Gastroesophageal sphincter (tissue), 4 donors: ENCODE measurements around the gene PHF23. TPM values are rescaled to one million over a fixed set of nuclear protein-coding genes. Genes with fewer than 3 reads are reported as not detected.
"Not testable (repeated sequence)": the region's sequence is repeated elsewhere in the genome, so short reads cannot be mapped to it uniquely, and the experiment has no call there.

Experiments
- ATAC-seq: fragments of 150-250 bp; one replicate; pipeline ENCODE4 v1.9.1; 2016; ENCODE audit warnings: mild to moderate bottlenecking, moderate library complexity
- H3K27ac ChIP-seq, 4 donors: fragments of 200-600 bp; sonication (generic) in 3 of 4; 1 replicate in 3 of 4; 2 replicates in 1 of 4; pipeline ENCODE4 v1.5.1; 2016 to 2019
- H3K27me3 ChIP-seq: fragments of 200-600 bp; sonication (generic); one replicate; pipeline ENCODE4 v1.5.1; 2019
- H3K36me3 ChIP-seq, 2 donors: fragments of 200-600 bp; sonication (generic); one replicate each; pipeline ENCODE4 v1.5.1; 2019; ENCODE audit warnings: control low read depth in 1 of 2
- H3K4me1 ChIP-seq, 3 donors: fragments of 200-600 bp; sonication (generic); 1 replicate in 2 of 3; 2 replicates in 1 of 3; pipeline ENCODE4 v1.5.1; 2016 to 2019; ENCODE audit warnings: control low read depth in 2 of 3
- H3K4me3 ChIP-seq, 2 donors: fragments of 200-600 bp; sonication (generic); one replicate each; pipeline ENCODE4 v1.5.1; 2019; ENCODE audit warnings: mild to moderate bottlenecking in 1 of 2, moderate library complexity in 1 of 2
- H3K9me3 ChIP-seq, 3 donors: fragments of 200-600 bp; sonication (generic); one replicate each; pipeline ENCODE4 v1.5.1; 2017 to 2019; ENCODE audit warnings: control low read depth in 2 of 3
- CTCF ChIP-seq, 4 experiments: fragments of 200-600 bp in 2 of 4; fragments of 450-650 bp in 2 of 4; sonication (generic) in 1 of 4; IDR thresholded peaks; one replicate each; pipeline ENCODE4 v1.5.1; 2017 to 2019; ENCODE audit warnings: antibody characterized with exemption in 4 of 4, mild to moderate bottlenecking in 2 of 4, moderate library complexity in 2 of 4
- EP300 ChIP-seq: sonication (generic); formaldehyde crosslinking; IDR thresholded peaks from one replicate; pipeline ENCODE4 v1.6.1; 2017; ENCODE audit warnings: antibody characterized with exemption, mild to moderate bottlenecking
- POLR2A ChIP-seq, 2 donors: fragments of 450-650 bp; IDR thresholded peaks; one replicate each; pipeline ENCODE4 v1.6.1; 2017; ENCODE audit warnings: antibody characterized with exemption in 2 of 2, mild to moderate bottlenecking in 2 of 2, moderate library complexity in 1 of 2
- POLR2AphosphoS5 ChIP-seq: sonication (generic); formaldehyde crosslinking; IDR thresholded peaks from one replicate; pipeline ENCODE4 v1.6.1; 2017; ENCODE audit warnings: antibody characterized with exemption
- WGBS, 2 donors: methylation state at CpG; one replicate each; pipeline ENCODE4 v1.1.5; 2018; ENCODE audit warnings: low coverage in 1 of 2; 5-methylcytosine and 5-hydroxymethylcytosine counted together
- total RNA-seq, 4 donors: library from RNA; depleted of rRNA; stranded (reverse); fragments of >200 nt; gene quantifications; one replicate each; pipeline ENCODE4 v1.1.0, GENCODE V29; 2016

The PHF23 gene
- total RNA-seq, 4 donors from 2014 or later, result 29.4 to 38.2 (median 31.0) TPM

GRCh38 chr17:7249214-7249613 lies 10.0 kb upstream of the PHF23 start:
- Histone ChIP-seq H3K4me1 (peaks cover 5 to 63% (median 27%) of the 10 kb centered on the region in 3 donors), H3K4me3 (peak overlapping the region in 1 of 2 donors; percentile 94), H3K9me3 (no peaks in the 10 kb centered on the region), H3K27me3 (no peaks in the 10 kb centered on the region), H3K36me3 (peaks cover 0 to 31% of the 10 kb centered on the region in 2 donors), H3K27ac (no peak overlapping the region)
- TF ChIP-seq EP300 (no peak), POLR2AphosphoS5 (no peak), POLR2A (IDR thresholded peaks at IDR 0.05) (no peak), CTCF (IDR thresholded peaks at IDR 0.05) (no peak)
- ATAC-seq, result no peak
- WGBS, 2 donors, result 85 to 93% methylated on average over 5 of the region's 6 CpGs

- H3K27me3 ChIP-seq, result no peaks in the 10 kb centered on the region
- WGBS, 2 donors, result 60% methylated on average over 1 of the region's 4 CpGs; no CpG with 5 or more reads in 1 of the 2 donors
- H3K27ac ChIP-seq, result no peak overlapping the region
- peaks cover 5 to 66% (median 28%) of the 10 kb centered on the region in 3 donors for H3K4me1 ChIP-seq
- peaks cover 0 to 34% of the 10 kb centered on the region in 2 donors for H3K36me3 ChIP-seq
- no peaks in the 10 kb centered on the region for H3K9me3 ChIP-seq
- ATAC-seq, result no peak
- TF ChIP-seq POLR2AphosphoS5 (no peak), EP300 (no peak), POLR2A (IDR thresholded peaks at IDR 0.05) (no peak), CTCF (IDR thresholded peaks at IDR 0.05) (no peak)
- no peak overlapping the region for H3K4me3 ChIP-seq
Observed at GRCh38 chr17:7248796-7249195, 9.5 kb upstream of the PHF23 start.

- H3K4me1 ChIP-seq, result peaks cover 5 to 60% (median 25%) of the 10 kb centered on the region in 3 donors
- WGBS, 2 donors, result 93 to 100% methylated on average over 1 to 2 of the region's 5 CpGs
- peaks cover 0 to 37% of the 10 kb centered on the region in 2 donors for H3K36me3 ChIP-seq
- no peak for ATAC-seq
- TF ChIP-seq EP300 (no peak), POLR2A (IDR thresholded peaks at IDR 0.05) (no peak), CTCF (IDR thresholded peaks at IDR 0.05) (no peak), POLR2AphosphoS5 (no peak)
- no peak overlapping the region for H3K4me3 ChIP-seq
- no peaks in the 10 kb centered on the region for H3K27me3 ChIP-seq
- H3K9me3 ChIP-seq, result no peaks in the 10 kb centered on the region
- no peak overlapping the region for H3K27ac ChIP-seq
Observed at GRCh38 chr17:7246779-7247178, 7.5 kb upstream of the PHF23 start.

GRCh38 chr17:7243838-7244237 lies 4.6 kb upstream of the PHF23 start:
- H3K27me3 ChIP-seq, ATAC-seq, H3K9me3 ChIP-seq: not testable (repeated sequence)
- Histone ChIP-seq H3K27ac (peak overlapping the region in 3 of 4 donors; percentile 94 to 98 (median 98)), H3K4me3 (peak overlapping the region in 1 of 2 donors; percentile 87), H3K36me3 (peaks cover 0 to 51% of the 10 kb centered on the region in 2 donors), H3K4me1 (peaks cover 8 to 60% (median 27%) of the 10 kb centered on the region in 3 donors)
- WGBS, 2 donors, result 58 to 65% methylated on average over 2 to 3 of the region's 10 CpGs

GRCh38 chr17:7243453-7243729 lies 4.1 kb upstream of the PHF23 start:
- TF ChIP-seq EP300 (no peak), CTCF (IDR thresholded peaks at IDR 0.05) (no peak), POLR2A (IDR thresholded peaks at IDR 0.05) (no peak)
- peaks cover 8 to 55% (median 25%) of the 10 kb centered on the region in 3 donors for H3K4me1 ChIP-seq
- H3K36me3 ChIP-seq, result peaks cover 0 to 51% of the 10 kb centered on the region in 2 donors
- ATAC-seq, result no peak
- H3K27ac ChIP-seq, result peak overlapping the region; percentile 80 to 98 (median 96)
- H3K9me3 ChIP-seq, result no peaks in the 10 kb centered on the region
- 38% methylated on average over 1 of the region's 2 CpGs; no CpG with 5 or more reads in 1 of the 2 donors for WGBS, 2 donors
- peak overlapping the region; percentile 78 to 87 for H3K4me3 ChIP-seq
- H3K27me3 ChIP-seq, result no peaks in the 10 kb centered on the region
